Adipocyte (in vitro differentiated cells): ENCODE results near the gene FREY1.
"Not testable (repeated sequence)": the region's sequence is repeated elsewhere in the genome, so short reads cannot be mapped to it uniquely, and the experiment has no call there.

Experiments
- DNase-seq: peaks from one replicate; pipeline ENCODE4 v3.0.0-alpha.2; 2015; ENCODE audit warnings: low read depth
- H3K27me3 ChIP-seq: replicated peaks from 2 replicates; pipeline ENCODE4 v1.7.0; 2013; ENCODE audit warnings: mild to moderate bottlenecking, low read length, moderate library complexity; ENCODE audit not compliant: control insufficient read depth, insufficient read depth
- H3K36me3 ChIP-seq: 2 replicates; pipeline ENCODE4 v1.7.0; 2013; ENCODE audit warnings: low read length, mild to moderate bottlenecking, moderate library complexity; ENCODE audit not compliant: control insufficient read depth, insufficient read depth, severe bottlenecking
- H3K4me1 ChIP-seq: 2 replicates; pipeline ENCODE4 v1.7.0; 2013; ENCODE audit warnings: mild to moderate bottlenecking, low read length, moderate library complexity; ENCODE audit not compliant: control insufficient read depth, insufficient read depth
- H3K4me3 ChIP-seq: 2 replicates; pipeline ENCODE4 v1.7.0; 2013; ENCODE audit warnings: mild to moderate bottlenecking, low read length, moderate library complexity
- H3K9ac ChIP-seq: 2 replicates; pipeline ENCODE4 v1.7.0; 2013; ENCODE audit warnings: mild to moderate bottlenecking, low read length, moderate library complexity
- H3K9me3 ChIP-seq: 2 replicates; pipeline ENCODE4 v1.7.0; 2013; ENCODE audit warnings: mild to moderate bottlenecking, low read length, moderate library complexity; ENCODE audit not compliant: control insufficient read depth

FREY1 gene

DNA sequence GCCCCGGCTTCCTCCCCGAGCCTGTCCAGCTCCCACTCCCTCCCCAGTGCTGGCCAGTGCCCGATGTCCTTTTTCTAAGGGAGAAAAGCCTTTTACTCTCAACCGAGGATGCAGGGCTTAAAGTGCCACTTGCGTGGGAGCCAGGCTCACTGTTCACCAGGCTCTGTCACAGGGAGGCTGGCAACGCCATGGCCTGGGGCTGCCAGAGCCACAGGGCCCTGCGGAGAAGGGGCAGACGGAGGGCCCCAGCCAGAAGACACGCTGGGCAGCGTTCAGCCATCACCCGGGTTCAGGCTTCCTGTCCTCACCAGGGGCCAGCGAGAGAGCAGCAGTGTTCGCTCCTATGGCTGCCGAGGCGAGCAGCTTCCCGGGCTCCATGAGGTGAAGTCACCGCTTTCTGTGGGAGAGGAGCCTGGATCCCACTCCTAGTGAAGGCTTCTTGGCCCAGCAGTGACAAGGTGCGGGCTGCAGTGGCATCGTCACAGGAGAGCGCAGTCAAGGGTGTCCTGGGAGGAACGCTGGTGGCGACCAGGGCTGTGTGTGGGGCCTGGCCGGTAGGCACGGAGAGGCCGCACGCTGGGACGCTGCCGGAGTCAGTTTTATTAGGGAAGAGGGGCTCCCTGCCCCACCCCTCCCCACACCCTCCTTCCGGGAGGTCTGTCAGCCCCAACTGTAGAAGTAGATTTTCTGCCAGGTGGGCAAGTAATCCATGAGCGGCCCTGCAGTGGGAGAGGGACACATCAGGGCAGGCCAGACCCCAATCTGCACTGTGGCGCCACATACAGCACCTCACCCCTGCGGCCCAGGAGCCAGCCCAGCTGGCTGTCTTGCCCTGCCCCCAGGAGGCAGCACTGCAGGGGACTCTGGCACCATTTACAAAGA lies 2.8 kb upstream of the FREY1 start:
- Histone ChIP-seq H3K9me3 (no peaks in the 10 kb centered on the region), H3K9ac (no peak overlapping the region), H3K4me3 (no peak overlapping the region), H3K27me3 (no peaks in the 10 kb centered on the region), H3K4me1 (peaks cover 10% of the 10 kb centered on the region), H3K36me3 (peaks cover 45% of the 10 kb centered on the region)
- DNase-seq = no peak

DNA sequence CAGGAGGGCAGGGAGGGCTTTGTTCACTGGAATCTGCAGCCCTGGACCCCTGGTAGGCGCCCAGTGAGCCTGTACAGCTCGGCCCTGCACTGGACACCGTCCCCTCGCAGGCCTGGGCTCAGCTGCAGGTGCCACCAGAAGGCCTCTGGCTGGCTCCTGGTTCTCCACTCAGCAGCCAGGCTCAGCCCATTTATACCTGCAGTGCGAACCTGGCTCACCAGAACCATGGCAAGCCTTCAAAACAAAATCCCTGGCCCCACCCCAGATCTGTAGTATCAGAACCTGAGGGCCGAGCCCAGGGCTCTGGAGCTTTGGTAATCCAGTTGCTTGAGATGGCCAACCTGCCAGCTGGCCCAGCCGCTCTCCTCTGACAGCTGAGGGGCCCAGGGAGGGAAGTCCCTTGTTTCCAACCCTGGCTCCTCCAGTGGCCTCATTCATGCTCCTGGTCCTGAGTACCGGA lies 870 bp upstream of the FREY1 start:
- H3K27me3 ChIP-seq = no peaks in the 10 kb centered on the region
- DNase-seq = no peak
- H3K36me3 ChIP-seq = peaks cover 26% of the 10 kb centered on the region
- no peaks in the 10 kb centered on the region for H3K9me3 ChIP-seq
- H3K9ac ChIP-seq = no peak overlapping the region
- no peak overlapping the region for H3K4me3 ChIP-seq
- H3K4me1 ChIP-seq = peaks cover 10% of the 10 kb centered on the region

DNA sequence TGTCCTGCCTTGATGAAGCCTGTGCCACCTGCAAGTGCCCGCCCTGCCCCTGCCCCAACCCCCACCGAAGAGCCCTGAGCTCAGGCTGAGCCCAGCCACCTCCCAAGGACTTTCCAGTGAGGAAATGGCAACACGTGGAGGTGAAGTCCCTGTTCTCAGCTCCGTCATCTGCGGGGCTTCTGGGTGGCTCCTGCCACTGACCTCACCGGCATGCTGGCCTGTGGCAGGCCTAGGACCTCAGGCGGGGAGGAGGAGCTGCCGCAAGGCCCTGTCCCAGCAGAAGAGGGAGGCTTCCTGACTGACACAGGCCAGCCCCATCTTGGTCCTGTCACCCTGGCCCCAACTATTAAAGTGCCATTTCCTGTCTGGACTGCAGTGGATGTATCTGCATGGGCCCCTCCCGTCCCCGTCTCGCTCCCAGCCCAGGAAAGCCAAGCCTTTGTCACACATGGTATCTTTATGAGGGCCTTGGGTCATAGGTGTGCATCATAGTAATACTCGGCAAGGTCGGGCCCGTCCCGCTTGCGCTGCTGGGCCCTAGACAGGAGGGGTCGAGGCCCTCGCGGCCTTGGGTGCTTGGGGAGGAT lies 882 bp downstream of the FREY1 start:
- no peak for DNase-seq
- Histone ChIP-seq H3K9ac (no peak overlapping the region), H3K4me1 (peaks cover 10% of the 10 kb centered on the region), H3K9me3 (no peaks in the 10 kb centered on the region), H3K27me3 (no peaks in the 10 kb centered on the region), H3K4me3 (no peak overlapping the region), H3K36me3 (peaks cover 17% of the 10 kb centered on the region)

DNA sequence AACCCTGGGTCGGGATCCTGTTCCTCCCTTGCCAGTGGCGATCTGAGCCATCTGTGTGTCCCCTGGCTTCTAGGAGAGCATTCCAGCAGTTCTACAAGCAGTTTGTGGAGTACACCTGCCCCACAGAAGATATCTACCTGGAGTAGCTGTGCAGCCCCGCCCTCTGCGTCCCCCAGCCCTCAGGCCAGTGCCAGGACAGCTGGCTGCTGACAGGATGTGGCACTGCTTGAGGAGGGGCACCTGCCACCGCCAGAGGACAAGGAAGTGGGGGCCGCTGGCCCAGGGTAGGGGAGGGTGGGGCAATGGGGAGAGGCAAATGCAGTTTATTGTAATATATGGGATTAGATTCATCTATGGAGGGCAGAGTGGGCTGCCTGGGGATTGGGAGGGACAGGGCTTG lies 1.5 kb downstream of the FREY1 start:
- not testable (repeated sequence) for DNase-seq, H3K9me3 ChIP-seq, H3K27me3 ChIP-seq, H3K9ac ChIP-seq, H3K4me3 ChIP-seq
- peaks cover 14% of the 10 kb centered on the region for H3K4me1 ChIP-seq
- peaks cover 11% of the 10 kb centered on the region for H3K36me3 ChIP-seq

DNA sequence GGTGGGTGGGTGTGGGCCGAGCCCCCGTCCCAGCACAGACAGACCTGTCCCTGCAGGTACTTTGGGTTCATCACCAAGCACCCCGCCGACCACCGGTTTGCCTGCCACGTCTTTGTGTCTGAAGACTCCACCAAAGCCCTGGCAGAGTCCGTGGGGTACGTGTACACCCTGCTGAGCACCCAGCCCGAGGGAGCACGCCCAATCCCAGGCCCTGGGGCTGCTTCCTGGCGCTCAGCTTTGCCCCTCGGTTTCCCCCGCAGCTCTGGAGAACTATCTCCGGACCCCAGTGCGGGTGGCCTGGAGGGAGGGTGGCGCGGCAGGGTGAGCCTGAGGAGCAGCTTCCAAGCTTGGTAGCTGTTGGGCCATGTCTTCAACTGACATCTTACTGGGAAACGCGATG lies 2.0 kb downstream of the FREY1 start:
- Histone ChIP-seq H3K36me3 (peaks cover 7% of the 10 kb centered on the region), H3K4me1 (peaks cover 16% of the 10 kb centered on the region), H3K27me3 (no peaks in the 10 kb centered on the region), H3K4me3 (no peak overlapping the region), H3K9ac (no peak overlapping the region), H3K9me3 (no peaks in the 10 kb centered on the region)
- no peak for DNase-seq

DNA sequence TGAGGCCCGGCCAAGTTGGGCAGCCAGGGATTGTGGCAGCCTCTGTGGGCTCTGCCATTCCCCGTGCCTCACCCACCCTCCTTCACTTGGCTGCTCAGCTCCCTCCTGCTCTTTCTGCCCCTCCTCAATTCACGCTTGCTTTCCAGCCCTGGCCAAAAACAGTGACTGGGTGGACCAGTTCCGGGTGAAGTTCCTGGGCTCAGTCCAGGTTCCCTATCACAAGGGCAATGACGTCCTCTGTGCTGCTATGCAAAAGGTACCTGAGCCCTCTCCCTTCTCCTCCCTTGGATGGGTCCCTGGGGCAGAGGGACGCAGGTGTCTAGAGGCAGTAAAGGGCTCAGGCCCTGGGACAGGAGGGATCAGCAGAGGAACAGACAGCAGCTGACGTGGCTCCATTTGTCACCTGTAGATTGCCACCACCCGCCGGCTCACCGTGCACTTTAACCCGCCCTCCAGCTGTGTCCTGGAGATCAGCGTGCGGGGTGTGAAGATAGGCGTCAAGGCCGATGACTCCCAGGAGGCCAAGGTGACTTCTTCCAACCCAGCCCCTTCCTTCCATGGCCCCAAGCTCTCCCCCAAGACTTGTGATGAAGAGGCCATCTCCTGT lies 2.7 kb downstream of the FREY1 start:
- Histone ChIP-seq H3K4me3 (no peak overlapping the region), H3K9me3 (no peaks in the 10 kb centered on the region), H3K27me3 (no peaks in the 10 kb centered on the region), H3K4me1 (peaks cover 17% of the 10 kb centered on the region), H3K9ac (no peak overlapping the region), H3K36me3 (peaks cover under 1% of the 10 kb centered on the region)
- no peak for DNase-seq

DNA sequence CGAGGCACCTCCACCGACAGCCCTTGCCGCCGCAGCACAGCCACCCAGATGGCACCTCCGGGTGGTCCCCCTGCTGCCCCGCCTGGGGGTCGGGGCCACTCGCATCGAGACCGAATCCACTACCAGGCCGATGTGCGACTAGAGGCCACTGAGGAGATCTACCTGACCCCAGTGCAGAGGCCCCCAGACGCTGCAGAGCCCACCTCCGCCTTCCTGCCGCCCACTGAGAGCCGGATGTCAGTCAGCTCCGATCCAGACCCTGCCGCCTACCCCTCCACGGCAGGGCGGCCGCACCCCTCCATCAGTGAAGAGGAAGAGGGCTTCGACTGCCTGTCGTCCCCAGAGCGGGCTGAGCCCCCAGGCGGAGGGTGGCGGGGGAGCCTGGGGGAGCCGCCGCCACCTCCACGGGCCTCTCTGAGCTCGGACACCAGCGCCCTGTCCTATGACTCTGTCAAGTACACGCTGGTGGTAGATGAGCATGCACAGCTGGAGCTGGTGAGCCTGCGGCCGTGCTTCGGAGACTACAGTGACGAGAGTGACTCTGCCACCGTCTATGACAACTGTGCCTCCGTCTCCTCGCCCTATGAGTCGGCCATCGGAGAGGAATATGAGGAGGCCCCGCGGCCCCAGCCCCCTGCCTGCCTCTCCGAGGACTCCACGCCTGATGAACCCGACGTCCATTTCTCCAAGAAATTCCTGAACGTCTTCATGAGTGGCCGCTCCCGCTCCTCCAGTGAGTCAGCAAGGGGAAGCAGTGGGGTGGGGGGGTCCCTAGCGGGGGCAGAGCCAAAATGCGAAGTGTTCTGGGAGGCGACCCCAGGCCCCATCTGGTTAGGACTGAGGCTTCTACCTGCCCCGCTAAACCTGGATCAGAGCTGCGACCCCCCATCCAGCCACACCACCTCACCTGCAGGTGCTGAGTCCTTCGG lies 4.4 kb downstream of the FREY1 start:
- Histone ChIP-seq H3K4me3 (no peak overlapping the region), H3K27me3 (peaks cover 3% of the 10 kb centered on the region), H3K9ac (no peak overlapping the region), H3K4me1 (peaks cover 12% of the 10 kb centered on the region), H3K36me3 (no peaks in the 10 kb centered on the region), H3K9me3 (no peaks in the 10 kb centered on the region)
- DNase-seq = no peak

DNA sequence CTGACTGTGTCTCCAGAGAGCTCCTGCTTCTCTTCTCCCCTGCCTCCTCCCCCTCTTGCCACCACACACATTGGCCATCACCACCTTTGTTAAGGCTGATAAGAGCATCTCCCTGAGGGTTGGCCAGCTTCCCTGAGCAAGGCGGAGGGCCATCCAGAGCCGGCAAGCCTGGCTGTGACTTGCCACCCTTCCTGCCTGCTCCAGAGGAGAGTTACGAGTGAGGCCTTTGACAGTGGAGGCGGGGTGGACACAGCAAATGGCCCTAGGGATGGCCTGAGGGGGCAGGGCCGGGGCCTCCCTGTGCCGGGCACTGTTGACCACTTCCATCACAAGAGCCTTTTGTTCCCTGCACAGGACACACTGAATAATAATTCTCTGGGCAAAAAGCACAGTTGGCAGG lies 5.4 kb downstream of the FREY1 start:
- DNase-seq = no peak
- H3K27me3 ChIP-seq = peaks cover 10% of the 10 kb centered on the region
- no peaks in the 10 kb centered on the region for H3K36me3 ChIP-seq
- no peak overlapping the region for H3K4me3 ChIP-seq
- H3K9ac ChIP-seq = no peak overlapping the region
- no peaks in the 10 kb centered on the region for H3K9me3 ChIP-seq
- peaks cover 11% of the 10 kb centered on the region for H3K4me1 ChIP-seq

DNA sequence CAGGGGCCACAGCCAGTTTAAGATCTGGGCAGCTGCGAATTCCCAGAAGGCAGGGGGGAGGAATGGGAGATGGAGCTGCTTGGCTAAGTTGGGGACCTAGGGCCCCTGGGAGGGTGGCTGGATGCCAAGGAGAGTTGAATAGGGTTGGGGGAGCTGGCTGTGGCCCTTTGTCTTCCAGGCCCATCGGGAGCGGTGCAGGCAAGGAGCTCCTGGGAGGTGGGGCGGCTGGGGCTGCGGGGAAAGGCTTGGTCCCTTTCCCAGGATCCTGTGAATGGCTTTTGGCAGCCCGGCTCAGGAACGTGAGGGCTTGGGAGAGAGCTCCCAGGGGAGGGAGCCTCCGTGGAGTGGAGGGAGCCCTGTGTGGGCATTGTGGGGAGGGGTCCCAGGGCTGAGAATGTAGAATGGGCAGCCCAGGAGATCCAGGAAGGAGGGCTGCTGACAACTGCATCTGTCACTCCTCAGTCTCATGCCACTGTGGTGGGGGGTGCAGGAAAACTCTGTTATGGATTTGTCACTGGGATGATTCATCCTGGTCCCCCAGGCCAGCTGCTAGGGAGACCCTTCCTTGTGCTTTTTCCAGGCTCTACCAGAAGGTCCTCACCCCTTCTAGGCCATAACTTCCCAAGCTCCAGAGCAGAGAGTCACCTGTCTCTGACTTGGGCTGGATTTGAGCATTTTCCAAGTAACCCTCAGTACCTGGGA lies 6.0 kb downstream of the FREY1 start:
- H3K4me1 ChIP-seq = peaks cover 11% of the 10 kb centered on the region
- peak overlapping the region; percentile 75 for H3K4me3 ChIP-seq
- peak overlapping the region; percentile 72 for H3K9ac ChIP-seq
- H3K27me3 ChIP-seq = peaks cover 13% of the 10 kb centered on the region
- DNase-seq = peak; percentile 19
- H3K36me3 ChIP-seq = no peaks in the 10 kb centered on the region
- H3K9me3 ChIP-seq = no peaks in the 10 kb centered on the region

DNA sequence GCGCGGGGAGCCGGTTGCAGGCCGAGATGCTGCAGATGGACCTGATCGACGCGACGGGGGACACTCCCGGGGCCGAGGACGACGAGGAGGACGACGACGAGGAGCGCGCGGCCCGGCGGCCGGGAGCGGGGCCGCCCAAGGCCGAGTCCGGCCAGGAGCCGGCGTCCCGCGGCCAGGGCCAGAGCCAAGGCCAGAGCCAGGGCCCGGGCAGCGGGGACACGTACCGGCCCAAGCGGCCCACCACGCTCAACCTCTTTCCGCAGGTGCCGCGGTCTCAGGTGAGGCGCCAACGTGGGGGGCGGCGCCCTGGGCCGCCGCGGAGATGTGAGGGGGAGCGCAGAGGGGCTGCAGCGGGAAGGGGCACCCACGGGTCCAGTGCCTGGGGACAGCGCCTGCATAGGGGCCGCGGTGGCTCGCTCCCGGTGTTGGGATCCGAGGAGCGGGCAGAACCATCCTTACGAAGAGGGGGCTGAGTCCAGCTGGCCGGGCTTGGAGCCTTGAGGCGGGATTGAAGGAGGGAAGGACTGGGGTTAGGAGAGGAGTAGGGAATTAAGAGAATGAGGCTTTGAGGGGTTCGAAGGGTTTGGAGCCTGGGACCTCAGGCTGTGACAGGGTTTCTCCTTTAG lies 6.8 kb downstream of the FREY1 start:
- H3K27me3 ChIP-seq = peaks cover 16% of the 10 kb centered on the region
- H3K4me1 ChIP-seq = peaks cover 11% of the 10 kb centered on the region
- peak overlapping the region; percentile 75 for H3K4me3 ChIP-seq
- H3K9ac ChIP-seq = peak overlapping the region; percentile 72
- peak; percentile 45 for DNase-seq
- not testable (repeated sequence) for H3K36me3 ChIP-seq, H3K9me3 ChIP-seq
